IPS-NIHi11 (cell line): ENCODE data around the gene FAIM2.

Experiments
- DNase-seq: peaks from one replicate; pipeline ENCODE4 v3.0.0; 2012; ENCODE audit warnings: mixed read lengths, low spot score

FAIM2 gene

GRCh38 chr12:49824895-49825294, 78.8 kb downstream of the FAIM2 start:
- no peak for DNase-seq

GRCh38 chr12:49824416-49824815, 79.3 kb downstream of the FAIM2 start:
- DNase-seq: no peak

GRCh38 chr12:49823951-49824350, 79.7 kb downstream of the FAIM2 start:
- DNase-seq: no peak

DNA sequence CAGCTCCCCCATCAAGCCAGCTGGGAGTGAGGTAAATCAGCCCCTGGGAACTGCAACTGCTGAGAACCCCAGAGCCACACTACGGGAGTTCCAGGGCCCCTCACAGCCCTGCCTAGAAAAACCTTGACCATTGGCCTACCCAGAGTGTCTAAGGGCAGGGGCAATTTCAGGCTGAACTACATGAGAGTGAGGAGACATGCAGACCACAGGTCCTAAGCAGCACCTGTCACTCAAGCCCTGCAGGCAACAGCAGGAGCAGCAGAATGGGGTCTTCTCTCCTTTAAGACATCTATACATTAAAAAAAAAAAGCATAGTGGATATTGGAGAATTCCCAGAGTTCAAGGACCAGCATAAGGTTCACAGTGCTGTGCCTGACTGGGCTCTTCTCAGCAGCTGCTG, 80.3 kb downstream of the FAIM2 start:
- no peak for DNase-seq

DNA sequence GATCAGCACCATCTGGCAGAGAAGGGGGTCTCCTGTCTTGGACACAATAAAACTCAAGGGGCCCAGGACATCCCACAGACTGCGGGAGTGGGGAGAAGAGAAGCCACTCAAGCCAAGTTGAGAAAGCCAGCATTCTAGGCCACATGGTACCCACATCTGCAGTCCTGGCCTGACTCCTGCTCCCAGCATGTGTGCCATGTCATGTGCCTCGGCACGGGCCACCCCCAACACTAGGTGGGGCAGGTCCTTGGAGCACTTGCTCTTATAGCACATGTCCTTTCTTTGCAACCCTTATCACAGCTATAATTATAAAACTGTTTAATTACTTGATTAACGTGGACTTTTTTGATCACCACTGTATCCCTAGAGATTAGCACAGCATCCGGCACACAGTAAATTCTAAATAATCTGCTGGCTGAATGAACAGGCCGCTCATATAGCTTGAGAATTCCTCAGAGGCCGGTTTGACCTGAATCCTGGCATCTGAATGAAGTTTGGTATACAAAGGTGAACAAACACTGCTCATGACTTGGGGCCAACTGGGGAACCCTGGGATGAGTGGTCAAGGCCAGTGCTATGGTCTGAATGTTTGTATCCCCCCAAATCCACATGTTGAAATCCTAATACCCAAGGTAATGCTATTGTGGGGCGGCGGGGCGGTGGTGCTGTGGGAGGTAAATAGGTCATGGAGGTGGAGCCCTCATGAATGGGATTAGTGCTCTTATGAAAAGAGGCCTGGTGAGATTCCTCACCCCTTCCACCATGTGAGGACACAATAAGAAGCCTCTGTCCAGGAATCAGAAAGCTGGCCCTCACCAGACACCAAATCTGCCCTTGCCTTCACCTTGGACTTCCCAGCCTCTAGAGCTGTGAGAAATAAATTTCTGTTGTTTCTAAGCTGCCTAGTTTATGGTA, 82.1 kb downstream of the FAIM2 start:
- no peak for DNase-seq

DNA sequence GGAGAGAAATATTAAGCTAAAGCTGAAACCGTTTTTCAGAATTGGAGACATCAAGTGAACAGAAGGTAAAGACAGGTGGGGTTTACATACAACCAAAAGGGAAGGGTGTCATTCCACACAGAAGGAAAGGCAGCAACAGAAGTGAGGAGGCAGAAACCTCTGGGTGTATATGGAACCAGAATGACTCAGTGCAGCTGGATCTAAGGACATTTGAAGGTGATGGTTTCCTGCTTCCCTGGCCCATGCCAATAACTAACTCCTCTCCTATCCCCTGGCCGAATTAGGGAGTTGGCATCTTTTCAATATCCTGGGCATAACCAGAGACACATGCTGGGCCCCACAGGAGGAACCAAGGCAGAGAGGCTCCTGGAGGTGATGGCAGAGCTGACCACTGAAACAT, 83.9 kb downstream of the FAIM2 start:
- no peak for DNase-seq

DNA sequence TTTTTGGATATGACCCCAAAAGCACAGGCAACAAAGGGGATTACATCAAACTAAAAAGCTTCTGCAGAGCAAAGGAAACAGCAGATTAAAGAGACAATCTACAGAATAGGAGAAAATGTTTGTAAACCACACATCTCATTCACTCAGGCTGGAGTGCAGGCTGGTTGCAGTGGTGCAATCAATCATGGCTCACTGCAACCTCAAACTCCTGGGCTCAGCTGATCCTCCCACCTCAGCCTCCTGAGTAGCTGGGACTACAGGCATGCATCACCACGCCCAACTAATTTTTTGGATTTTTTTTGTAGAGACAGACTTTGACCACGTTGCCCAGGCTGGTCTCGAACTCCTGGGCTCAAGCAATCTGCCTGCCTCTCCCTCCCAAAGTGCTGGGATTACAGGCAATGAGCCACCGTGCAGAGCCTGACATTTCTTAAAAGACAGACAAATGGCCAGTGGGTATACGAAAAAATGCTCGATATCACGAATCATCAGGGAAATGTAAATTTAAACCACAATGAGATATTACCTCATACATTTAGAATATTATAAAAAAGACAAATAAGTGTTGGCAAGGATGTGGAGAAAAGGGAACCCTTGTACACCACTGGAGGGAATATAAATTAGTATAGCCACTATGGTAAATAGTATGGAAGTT, 85.3 kb downstream of the FAIM2 start:
- DNase-seq: no peak
